C4-2B (cell line): ENCODE results near the gene PRR30.

ENCODE experiments used
- H3K27ac ChIP-seq: fragments of 450-650 bp; 2 replicates; pipeline ENCODE4 v1.5.1; 2017
- ZFX ChIP-seq: fragments of 450-650 bp; IDR thresholded peaks from 2 replicates; pipeline ENCODE4 v1.6.1; 2017
- TF ChIP-seq, protein P1 (sequence below): fragments of 450-650 bp; conservative IDR thresholded peaks from 2 replicates; pipeline ENCODE4 v1.5.1; 2017; ENCODE audit warnings: mild to moderate bottlenecking

The PRR30 gene

DNA sequence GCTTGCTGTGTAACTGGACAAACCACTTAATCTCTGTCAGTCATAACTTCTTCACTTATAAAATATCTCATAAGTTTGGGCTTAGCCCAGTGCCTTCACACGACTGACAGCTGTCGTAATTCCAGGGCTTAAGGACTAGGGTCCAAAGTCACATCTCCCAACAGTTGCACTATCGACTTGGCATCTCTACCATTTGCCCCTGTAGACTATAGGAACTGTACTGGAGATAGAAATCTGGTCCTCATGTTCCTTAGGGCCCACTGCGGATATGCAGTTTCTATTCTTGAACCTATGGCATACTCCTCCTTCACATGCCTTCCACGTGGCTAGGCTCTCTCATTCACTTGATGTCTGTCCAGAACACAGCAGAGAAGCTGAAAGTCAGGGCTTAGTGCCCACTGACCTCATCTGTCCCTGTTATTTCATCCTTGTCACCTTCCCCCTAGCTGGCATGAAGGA, 12.9 kb downstream of the PRR30 start:
- H3K27ac ChIP-seq = no peak overlapping the region
- TF ChIP-seq, protein P1, sequence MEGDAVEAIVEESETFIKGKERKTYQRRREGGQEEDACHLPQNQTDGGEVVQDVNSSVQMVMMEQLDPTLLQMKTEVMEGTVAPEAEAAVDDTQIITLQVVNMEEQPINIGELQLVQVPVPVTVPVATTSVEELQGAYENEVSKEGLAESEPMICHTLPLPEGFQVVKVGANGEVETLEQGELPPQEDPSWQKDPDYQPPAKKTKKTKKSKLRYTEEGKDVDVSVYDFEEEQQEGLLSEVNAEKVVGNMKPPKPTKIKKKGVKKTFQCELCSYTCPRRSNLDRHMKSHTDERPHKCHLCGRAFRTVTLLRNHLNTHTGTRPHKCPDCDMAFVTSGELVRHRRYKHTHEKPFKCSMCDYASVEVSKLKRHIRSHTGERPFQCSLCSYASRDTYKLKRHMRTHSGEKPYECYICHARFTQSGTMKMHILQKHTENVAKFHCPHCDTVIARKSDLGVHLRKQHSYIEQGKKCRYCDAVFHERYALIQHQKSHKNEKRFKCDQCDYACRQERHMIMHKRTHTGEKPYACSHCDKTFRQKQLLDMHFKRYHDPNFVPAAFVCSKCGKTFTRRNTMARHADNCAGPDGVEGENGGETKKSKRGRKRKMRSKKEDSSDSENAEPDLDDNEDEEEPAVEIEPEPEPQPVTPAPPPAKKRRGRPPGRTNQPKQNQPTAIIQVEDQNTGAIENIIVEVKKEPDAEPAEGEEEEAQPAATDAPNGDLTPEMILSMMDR = no peak
- no peak for TF ChIP-seq ZFX

- no peak overlapping the region for H3K27ac ChIP-seq
- no peak for TF ChIP-seq ZFX
- TF ChIP-seq, protein P1 = no peak
Observed at GRCh38 chr2:27125104-27125503, 14.1 kb downstream of the PRR30 start.

GRCh38 chr2:27123302-27124150, 15.7 kb downstream of the PRR30 start, which contains the start of gene ABHD1:
TSS of gene ABHD1 (plus strand) at chr2:27123815. CDS start at chr2:27123949, 134 bp downstream.
- TF ChIP-seq, protein P1 = no peak
- no peak for TF ChIP-seq ZFX
- peak within 1 kb of the TSS; percentile 58 for H3K27ac ChIP-seq

- no peak overlapping the region for H3K27ac ChIP-seq
- TF ChIP-seq ZFX = no peak
- TF ChIP-seq, protein P1 = no peak
Observed at GRCh38 chr2:27122791-27123190, 16.4 kb downstream of the PRR30 start.

GRCh38 chr2:27121906-27122305, 17.3 kb downstream of the PRR30 start:
- TF ChIP-seq, protein P1 = no peak
- no peak for TF ChIP-seq ZFX

GRCh38 chr2:27119330-27119670, 19.9 kb downstream of the PRR30 start:
- H3K27ac ChIP-seq = peak overlapping the region; percentile 92

More at GRCh38 chr2:27121906-27122305, 17.3 kb downstream of the PRR30 start:
- H3K27ac ChIP-seq = no peak overlapping the region

GRCh38 chr2:27118525-27119329, 20.5 kb downstream of the PRR30 start, which contains the start of gene CGREF1:
TSS of gene CGREF1 (minus strand) at chr2:27119128. CDS start at chr2:27104366, 14,762 bp downstream.
- TF ChIP-seq, protein P1 = no peak
- TF ChIP-seq ZFX = peak; percentile 61
- H3K27ac ChIP-seq = peak within 1 kb of the TSS; percentile 92
